Body of pancreas (tissue), 4 donors: ENCODE results near the gene PREX1.

Experiments
- POLR2A ChIP-seq, 3 donors: fragments of 450-650 bp; IDR thresholded peaks; one replicate each; pipeline ENCODE4 v1.6.1; 2016; ENCODE audit warnings: antibody characterized with exemption in 3 of 3, mild to moderate bottlenecking in 2 of 3
- TF ChIP-seq, protein P1 (sequence below), 7 experiments: fragments of 450-650 bp in 4 of 7; fragments of 200-600 bp in 3 of 7; sonication (generic) in 3 of 7; IDR thresholded peaks; one replicate each; pipeline ENCODE4 v1.5.1; 2016 to 2019; ENCODE audit warnings: antibody characterized with exemption in 7 of 7

- TF ChIP-seq, protein P1, sequence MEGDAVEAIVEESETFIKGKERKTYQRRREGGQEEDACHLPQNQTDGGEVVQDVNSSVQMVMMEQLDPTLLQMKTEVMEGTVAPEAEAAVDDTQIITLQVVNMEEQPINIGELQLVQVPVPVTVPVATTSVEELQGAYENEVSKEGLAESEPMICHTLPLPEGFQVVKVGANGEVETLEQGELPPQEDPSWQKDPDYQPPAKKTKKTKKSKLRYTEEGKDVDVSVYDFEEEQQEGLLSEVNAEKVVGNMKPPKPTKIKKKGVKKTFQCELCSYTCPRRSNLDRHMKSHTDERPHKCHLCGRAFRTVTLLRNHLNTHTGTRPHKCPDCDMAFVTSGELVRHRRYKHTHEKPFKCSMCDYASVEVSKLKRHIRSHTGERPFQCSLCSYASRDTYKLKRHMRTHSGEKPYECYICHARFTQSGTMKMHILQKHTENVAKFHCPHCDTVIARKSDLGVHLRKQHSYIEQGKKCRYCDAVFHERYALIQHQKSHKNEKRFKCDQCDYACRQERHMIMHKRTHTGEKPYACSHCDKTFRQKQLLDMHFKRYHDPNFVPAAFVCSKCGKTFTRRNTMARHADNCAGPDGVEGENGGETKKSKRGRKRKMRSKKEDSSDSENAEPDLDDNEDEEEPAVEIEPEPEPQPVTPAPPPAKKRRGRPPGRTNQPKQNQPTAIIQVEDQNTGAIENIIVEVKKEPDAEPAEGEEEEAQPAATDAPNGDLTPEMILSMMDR (IDR thresholded peaks at IDR 0.05), result no peak
- no peak for TF ChIP-seq POLR2A (IDR thresholded peaks at IDR 0.05)
These were observed 77.4 kb downstream of the PREX1 start for GRCh38 chr20:48750376-48750775.
